ENCODE data around the gene FBF1.

DNA sequence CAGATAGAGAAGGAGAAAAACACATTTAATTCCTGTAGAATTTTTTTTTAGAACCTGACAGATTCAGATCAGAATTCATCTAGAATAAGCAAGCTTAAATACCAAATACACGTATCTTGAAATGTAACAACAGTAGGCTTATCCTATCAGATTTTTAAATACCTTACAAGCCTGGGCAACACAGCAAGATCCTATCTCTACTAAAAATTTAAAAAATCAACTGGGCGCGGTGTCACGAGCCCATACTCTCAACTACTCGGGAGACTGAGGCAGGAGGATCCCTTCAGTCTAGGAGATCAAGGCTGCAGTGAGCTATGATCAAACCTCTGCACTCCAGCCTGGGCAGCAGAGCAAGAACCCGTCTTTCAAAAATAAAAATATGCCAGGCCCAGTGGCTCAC is 24.6 kb upstream of the FBF1 start:
- TF ChIP-seq, protein P1, sequence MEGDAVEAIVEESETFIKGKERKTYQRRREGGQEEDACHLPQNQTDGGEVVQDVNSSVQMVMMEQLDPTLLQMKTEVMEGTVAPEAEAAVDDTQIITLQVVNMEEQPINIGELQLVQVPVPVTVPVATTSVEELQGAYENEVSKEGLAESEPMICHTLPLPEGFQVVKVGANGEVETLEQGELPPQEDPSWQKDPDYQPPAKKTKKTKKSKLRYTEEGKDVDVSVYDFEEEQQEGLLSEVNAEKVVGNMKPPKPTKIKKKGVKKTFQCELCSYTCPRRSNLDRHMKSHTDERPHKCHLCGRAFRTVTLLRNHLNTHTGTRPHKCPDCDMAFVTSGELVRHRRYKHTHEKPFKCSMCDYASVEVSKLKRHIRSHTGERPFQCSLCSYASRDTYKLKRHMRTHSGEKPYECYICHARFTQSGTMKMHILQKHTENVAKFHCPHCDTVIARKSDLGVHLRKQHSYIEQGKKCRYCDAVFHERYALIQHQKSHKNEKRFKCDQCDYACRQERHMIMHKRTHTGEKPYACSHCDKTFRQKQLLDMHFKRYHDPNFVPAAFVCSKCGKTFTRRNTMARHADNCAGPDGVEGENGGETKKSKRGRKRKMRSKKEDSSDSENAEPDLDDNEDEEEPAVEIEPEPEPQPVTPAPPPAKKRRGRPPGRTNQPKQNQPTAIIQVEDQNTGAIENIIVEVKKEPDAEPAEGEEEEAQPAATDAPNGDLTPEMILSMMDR (conservative IDR thresholded peaks at IDR 0.05; ENCODE audit: low read depth, low read length): no peak
- TF ChIP-seq EZH2 (IDR thresholded peaks at IDR 0.05; ENCODE audit: borderline replicate concordance, low read depth, low read length, poor library complexity, severe bottlenecking): no peak

Data from A673 (cell line).